ENCODE measurements around the gene MAPK11.

MAPK11 gene

GRCh38 chr22:50250249-50250554 is 20.0 kb downstream of the MAPK11 start (continued):
- TF ChIP-seq ZFP30 (CRISPR knock-in tag; IDR thresholded peaks at IDR 0.05): no peak

DNA sequence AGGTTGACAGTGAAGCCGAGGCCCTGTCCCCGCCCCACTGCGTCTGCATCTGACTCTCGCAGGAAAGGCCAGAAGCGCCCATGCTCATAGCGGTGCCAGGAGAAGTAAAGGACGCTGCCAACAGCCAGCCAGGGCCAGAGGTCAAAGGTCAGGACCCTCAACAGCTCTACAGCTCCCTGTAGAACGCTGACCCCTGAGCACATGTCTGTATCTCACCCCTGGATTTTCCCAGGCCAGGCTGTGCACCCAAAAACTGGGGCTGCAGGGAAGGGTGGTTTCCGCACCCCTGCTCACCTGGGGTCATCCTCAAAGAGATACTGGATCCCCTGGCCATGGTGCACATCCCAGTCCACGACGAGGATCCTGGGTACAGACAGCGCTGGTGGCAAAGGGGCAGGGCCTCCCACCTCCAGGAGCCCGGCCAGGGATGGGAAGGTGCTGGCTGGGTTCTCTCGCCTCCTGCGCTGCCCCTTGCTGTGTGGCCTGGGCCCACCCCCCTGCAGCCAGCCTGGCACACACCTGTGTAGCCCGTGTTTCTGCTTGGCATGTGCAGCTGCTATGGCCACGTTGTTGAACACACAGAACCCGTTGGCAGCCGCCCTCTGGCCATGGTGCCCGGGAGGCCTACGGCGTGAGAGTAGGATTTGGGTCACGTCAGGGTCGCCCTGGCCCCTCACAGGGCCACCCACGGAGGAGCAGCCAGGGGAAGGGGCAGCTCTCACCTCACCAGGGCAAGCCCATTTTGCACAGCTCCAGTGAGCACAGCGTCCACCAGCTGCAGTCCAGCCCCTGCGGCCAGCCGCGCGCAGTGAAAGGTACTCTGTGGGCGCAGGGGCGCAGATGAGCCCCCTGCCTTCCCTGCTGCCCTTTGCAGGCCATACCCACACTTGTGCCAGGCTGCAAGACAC is 20.6 kb downstream of the MAPK11 start:
- ATAC-seq: no peak

GRCh38 chr22:50248196-50249081 is 21.7 kb downstream of the MAPK11 start:
- ATAC-seq: no peak
- TF ChIP-seq, protein P1, sequence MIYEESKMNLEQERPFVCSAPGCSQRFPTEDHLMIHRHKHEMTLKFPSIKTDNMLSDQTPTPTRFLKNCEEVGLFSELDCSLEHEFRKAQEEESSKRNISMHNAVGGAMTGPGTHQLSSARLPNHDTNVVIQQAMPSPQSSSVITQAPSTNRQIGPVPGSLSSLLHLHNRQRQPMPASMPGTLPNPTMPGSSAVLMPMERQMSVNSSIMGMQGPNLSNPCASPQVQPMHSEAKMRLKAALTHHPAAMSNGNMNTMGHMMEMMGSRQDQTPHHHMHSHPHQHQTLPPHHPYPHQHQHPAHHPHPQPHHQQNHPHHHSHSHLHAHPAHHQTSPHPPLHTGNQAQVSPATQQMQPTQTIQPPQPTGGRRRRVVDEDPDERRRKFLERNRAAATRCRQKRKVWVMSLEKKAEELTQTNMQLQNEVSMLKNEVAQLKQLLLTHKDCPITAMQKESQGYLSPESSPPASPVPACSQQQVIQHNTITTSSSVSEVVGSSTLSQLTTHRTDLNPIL (CRISPR knock-in tag; IDR thresholded peaks at IDR 0.05; ENCODE audit: low read depth): no peak
- TF ChIP-seq GLIS3 (CRISPR knock-in tag; IDR thresholded peaks at IDR 0.05): 0 out of 2 replicates have a peak, but pooled peaks have one; percentile 26

More for the DNA sequence above, 20.6 kb downstream of the MAPK11 start:
- TF ChIP-seq ESRRG (CRISPR knock-in tag; IDR thresholded peaks at IDR 0.05) (no peak), ZC3H10 (CRISPR knock-in tag; IDR thresholded peaks at IDR 0.05) (no peak), ZNF70 (CRISPR knock-in tag; IDR thresholded peaks at IDR 0.05) (no peak)
- TF ChIP-seq, protein P2, sequence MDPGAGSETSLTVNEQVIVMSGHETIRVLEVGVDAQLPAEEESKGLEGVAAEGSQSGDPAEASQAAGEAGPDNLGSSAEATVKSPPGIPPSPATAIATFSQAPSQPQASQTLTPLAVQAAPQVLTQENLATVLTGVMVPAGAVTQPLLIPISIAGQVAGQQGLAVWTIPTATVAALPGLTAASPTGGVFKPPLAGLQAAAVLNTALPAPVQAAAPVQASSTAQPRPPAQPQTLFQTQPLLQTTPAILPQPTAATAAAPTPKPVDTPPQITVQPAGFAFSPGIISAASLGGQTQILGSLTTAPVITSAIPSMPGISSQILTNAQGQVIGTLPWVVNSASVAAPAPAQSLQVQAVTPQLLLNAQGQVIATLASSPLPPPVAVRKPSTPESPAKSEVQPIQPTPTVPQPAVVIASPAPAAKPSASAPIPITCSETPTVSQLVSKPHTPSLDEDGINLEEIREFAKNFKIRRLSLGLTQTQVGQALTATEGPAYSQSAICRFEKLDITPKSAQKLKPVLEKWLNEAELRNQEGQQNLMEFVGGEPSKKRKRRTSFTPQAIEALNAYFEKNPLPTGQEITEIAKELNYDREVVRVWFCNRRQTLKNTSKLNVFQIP (CRISPR knock-in tag; IDR thresholded peaks at IDR 0.05; ENCODE audit: borderline replicate concordance, low read depth): no peak

DNA sequence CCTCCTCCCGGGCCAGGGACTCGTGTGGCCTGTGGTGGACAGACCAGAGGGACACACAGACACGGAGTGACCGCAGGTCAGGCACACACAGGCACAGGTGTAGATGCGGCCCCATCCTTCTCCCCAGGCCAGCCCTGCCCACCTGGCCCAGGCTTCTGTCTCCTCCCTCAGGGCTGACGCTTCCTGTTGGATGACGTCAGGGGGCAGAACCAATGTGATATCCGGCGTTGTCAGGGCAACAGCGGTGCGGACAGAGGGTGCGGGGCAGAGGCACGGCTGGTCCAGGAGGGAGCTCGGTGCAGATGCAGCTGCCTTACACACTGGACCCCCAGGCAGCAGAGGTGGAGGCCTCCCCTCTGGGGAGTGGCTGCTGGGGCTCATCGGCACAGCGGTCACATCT is 22.4 kb downstream of the MAPK11 start:
- peak; percentile 2; the same call in 1 of the 3 replicates for ATAC-seq
- no peak for TF ChIP-seq CSDC2 (CRISPR knock-in tag; IDR thresholded peaks at IDR 0.05)
- TF ChIP-seq, protein P3, sequence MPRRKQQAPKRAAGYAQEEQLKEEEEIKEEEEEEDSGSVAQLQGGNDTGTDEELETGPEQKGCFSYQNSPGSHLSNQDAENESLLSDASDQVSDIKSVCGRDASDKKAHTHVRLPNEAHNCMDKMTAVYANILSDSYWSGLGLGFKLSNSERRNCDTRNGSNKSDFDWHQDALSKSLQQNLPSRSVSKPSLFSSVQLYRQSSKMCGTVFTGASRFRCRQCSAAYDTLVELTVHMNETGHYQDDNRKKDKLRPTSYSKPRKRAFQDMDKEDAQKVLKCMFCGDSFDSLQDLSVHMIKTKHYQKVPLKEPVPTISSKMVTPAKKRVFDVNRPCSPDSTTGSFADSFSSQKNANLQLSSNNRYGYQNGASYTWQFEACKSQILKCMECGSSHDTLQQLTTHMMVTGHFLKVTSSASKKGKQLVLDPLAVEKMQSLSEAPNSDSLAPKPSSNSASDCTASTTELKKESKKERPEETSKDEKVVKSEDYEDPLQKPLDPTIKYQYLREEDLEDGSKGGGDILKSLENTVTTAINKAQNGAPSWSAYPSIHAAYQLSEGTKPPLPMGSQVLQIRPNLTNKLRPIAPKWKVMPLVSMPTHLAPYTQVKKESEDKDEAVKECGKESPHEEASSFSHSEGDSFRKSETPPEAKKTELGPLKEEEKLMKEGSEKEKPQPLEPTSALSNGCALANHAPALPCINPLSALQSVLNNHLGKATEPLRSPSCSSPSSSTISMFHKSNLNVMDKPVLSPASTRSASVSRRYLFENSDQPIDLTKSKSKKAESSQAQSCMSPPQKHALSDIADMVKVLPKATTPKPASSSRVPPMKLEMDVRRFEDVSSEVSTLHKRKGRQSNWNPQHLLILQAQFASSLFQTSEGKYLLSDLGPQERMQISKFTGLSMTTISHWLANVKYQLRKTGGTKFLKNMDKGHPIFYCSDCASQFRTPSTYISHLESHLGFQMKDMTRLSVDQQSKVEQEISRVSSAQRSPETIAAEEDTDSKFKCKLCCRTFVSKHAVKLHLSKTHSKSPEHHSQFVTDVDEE (CRISPR knock-in tag; IDR thresholded peaks at IDR 0.05): 0 out of 2 replicates have a peak, but pooled peaks have one; percentile 3

GRCh38 chr22:50246242-50247175 is 23.7 kb downstream of the MAPK11 start:
- ATAC-seq: no peak

More at GRCh38 chr22:50246242-50247175, 23.7 kb downstream of the MAPK11 start:
- TF ChIP-seq ZFP3 (CRISPR knock-in tag; IDR thresholded peaks at IDR 0.05) (no peak), ARNTL (CRISPR knock-in tag; IDR thresholded peaks at IDR 0.05; ENCODE audit: borderline replicate concordance, low read depth) (no peak), ESRRG (CRISPR knock-in tag; IDR thresholded peaks at IDR 0.05) (no peak), ZC3H10 (CRISPR knock-in tag; IDR thresholded peaks at IDR 0.05) (no peak), CSRNP3 (CRISPR knock-in tag; IDR thresholded peaks at IDR 0.05) (no peak)
- TF ChIP-seq, protein P1 (CRISPR knock-in tag; IDR thresholded peaks at IDR 0.05; ENCODE audit: low read depth): no peak

All from SK-N-SH treated with all-trans-retinoic acid at 6 μM for 48 hours (cell line).